Pulmonary artery endothelial cell (primary cell): ENCODE data around the gene MYMX. TPM values are rescaled to one million over a fixed set of nuclear protein-coding genes. Genes with fewer than 3 reads are reported as not detected.

Experiments used
- DNase-seq: peaks from one replicate; pipeline ENCODE4 v3.0.0-alpha.2; 2011; ENCODE audit warnings: low read depth, low spot score
- total RNA-seq: library from RNA; depleted of rRNA; stranded (reverse); fragments of >200 nt; gene quantifications from 2 replicates; pipeline ENCODE4 v1.2.3, GENCODE V29; 2014

MYMX gene
- total RNA-seq, 1 donor from 2014 or later, result 0.13 TPM

DNA sequence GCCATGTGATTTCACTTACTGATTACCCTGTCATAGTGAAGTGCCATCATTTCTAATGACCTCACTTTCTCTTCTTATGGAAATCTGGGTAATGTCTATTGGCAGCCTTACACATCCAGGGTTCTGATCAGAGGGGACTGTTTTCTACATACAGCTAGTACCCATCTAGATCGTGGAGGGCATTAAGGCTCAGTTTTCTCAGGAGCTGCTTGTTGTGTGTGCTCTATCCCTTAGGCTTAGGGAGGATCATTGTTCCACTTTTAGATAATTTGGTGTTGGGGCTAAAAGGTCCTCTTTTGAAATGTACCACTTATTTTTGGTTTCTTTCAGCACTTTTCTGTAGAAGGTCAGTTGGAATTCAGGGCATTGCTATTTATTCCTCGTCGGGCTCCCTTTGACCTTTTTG, 34.0 kb downstream of the MYMX start:
- DNase-seq, result no peak

DNA sequence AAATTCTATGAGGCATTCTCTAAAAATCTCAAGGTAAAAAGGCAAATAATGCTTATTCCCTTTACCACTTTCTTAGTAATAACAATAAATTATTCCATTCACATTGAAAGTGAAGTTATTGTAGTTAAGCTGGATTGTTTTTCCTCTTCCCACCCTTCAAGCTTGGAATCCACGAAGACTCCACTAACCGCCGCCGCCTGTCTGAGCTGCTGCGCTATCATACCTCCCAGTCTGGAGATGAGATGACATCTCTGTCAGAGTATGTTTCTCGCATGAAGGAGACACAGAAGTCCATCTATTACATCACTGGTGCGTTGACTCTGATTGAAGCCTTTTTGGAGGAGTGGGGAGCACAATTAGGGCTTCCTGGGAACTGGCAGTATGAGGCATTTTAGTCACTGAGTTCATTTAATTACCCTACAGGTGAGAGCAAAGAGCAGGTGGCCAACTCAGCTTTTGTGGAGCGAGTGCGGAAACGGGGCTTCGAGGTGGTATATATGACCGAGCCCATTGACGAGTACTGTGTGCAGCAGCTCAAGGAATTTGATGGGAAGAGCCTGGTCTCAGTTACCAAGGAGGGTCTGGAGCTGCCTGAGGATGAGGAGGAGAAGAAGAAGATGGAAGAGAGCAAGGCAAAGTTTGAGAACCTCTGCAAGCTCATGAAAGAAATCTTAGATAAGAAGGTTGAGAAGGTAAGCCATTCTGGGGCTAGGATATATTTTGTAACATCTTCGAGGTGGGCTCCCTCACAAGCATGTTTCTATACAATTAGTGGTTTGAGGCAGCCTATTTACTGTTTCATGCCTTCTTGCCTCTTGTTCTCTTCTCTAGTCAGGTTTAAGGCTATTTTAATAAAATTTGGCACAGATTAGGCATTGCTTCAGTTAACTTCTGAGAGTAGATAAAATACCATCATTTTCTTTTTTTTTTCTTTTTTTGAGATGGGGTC, 35.1 kb downstream of the MYMX start:
- DNase-seq, result no peak

DNA sequence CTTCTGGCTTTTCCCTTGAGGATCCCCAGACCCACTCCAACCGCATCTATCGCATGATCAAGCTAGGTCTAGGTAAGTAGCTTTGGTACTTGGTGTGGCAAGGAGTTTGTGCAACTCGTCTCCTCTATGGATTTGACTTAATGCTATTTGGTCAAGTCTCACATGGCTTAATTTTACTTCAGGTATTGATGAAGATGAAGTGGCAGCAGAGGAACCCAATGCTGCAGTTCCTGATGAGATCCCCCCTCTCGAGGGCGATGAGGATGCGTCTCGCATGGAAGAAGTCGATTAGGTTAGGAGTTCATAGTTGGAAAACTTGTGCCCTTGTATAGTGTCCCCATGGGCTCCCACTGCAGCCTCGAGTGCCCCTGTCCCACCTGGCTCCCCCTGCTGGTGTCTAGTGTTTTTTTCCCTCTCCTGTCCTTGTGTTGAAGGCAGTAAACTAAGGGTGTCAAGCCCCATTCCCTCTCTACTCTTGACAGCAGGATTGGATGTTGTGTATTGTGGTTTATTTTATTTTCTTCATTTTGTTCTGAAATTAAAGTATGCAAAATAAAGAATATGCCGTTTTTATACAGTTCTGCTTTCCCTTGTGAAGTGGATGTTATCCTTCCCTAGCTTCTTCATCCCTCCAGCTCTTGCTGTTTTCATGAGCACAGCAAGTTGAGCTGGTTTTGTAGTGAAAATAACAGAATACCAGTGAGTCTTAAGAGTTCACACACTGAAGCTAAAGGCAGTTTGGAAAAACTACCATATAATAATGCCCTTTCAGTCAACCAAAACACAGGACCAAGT, 36.8 kb downstream of the MYMX start:
- no peak for DNase-seq

DNA sequence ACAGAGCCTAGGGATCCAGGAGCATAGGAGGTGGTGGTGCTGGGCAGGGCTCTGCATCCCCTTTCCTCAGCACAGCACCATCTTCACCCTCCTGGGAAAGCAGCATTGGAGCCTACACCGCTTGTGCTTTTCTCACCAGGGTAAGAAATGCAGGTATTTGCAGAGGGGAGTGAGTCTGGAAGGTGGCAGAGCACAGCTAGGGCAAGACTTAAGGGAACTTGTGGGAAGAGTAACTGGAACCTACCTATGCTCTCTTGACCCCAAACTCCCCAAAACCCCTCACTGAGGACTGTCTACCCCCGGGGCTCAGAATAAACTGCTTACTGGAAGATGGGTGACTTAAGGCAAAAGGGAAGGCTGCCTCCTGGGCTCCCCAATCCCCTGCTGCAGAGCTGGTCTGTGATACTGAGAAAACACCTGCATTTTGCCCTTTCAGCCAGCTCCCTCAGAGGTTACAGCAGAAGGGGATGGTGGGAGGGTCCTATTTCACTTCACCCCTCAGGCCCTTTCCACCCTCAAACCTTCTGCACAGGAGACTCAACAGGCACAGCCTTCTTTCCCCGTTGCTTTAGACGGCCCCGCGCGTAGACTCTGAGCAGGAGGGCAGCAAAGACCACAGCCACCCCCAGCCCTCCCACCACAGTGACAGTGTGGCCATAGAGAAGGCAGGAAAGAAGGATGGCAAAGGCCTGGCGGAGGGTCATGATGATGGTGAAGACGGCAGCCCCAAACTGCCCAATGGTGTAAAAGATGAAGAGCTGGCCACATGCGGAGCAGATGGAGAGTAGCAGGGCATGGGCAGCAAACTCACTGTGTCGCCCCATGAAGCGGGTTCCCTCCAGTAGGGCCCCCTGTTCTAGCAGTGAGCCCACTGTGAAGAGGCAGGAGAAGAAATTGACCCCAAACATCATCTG, 37.7 kb downstream of the MYMX start:
- no peak for DNase-seq

DNA sequence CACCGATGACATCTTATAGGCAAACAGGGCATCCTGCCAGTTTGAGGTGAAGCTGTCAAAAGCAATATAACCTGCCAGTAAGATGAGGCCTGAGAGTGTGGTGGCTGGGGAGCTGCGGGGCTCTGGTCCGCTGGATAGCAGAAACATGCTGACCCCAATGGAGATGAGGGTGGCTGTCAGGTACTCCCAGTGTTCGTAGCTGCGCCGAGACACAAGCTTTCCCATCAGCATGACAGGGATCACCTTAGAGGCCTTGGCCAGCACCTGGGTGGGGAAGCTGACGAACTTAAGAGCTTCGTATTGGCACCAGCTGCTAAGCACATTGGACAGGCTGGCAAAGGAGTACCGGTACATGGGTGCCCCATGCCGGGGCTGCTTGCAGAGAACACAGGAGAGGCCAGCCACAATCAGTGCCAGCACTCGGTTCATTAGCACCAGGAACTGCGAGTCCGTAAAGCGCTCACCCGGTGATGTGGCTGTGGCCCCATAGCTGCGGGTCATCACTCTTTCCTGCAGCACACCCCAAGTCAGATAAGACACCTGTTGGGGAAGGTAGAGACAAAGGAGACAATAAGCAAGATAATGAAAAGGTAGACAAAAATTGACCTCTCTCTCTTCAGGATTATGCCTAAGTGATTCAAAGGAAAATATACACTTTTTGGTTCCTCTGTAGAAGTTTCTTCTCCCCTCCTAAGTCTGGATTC, 38.5 kb downstream of the MYMX start:
- DNase-seq, result no peak

DNA sequence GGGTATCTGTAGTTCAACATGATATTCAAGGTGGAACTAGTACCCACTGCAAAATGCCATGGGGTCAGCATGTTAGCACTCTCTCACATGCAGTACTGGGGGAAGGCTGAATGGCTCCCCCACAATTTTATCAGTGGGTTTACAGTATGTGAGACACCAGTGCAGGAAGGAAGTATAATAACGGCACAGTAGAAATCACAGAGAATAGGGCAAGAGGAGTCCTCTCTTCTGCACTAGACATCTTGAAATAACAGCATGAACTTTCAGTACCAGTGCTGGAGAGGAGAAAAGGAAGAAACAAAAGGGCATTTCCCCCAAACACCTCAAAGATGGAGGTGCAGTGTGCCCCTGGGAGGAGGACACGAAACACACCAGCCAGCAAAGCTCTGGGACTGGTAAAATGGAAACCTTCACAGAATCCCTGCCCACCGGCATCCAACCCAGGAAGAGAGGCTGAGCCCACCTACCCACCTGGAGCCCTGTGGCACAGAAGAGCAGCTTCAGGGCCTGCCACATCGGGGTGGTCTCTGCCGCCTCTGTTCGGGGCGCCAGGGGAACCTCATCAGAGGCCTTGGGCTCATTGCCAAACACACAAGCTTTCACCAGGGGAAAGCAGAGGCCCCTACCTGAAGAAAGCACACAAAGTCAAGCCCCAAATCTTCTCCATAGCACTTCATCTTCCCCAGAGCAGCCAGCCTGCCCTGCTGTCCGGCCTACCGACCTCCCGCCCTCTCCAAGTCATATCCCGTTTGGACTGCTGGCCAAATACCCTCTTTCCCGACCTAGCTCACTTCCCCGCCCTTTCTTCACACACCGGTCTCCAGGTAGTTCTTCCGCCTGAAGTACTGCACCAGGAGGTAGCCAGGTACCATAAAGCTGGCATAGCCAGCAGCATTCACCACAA, 39.4 kb downstream of the MYMX start:
- no peak for DNase-seq

DNA sequence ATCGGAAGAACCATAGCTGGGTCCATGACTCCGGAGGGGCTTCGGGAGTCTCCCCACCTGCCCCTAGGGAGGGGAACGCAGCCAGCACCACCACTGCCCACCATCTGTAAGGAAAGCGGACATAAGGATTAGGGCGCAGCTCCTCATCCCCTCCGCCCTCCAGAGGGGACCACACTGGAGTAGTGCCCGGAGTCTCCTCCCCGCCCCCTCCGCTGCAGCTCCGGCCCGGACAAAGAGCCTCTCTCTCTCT, 40.0 kb downstream of the MYMX start:
- no peak for DNase-seq

DNA sequence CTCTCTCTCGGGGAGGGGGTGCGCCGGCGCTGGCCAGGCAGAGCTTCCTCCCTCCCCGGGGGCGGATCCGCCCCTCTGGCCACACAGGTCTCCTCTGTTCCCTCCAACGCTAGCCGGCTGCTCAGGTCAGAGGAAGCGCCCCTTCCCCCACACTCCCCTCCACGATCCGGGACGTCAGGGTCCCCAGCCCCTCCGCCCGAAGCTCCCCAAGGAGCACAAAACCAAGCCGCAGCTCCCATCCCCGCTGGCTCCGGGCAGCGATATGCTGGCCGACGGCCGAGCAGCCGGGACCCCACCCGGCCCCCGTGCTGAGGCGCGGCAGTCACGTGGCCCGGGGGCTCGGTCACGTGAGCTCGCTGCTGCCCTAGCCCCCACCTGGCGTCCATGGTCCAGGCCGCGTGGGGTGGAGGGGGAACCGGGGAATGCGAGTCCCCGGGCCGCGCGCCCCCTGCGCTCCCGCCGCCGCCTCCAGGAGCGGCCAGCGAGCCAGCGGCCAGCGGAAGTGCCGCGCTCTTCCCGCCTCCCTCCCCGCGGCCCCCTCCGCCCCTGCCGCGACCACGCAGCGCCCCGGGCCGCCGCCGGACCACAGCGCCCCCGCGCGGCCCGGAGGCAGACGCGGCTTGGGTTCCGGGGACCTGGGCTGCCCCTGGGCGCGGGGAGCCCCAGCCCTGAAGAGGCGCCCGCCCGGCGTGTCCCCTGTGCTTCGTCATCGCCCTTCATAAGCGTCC, 40.5 kb downstream of the MYMX start, which contains the start of gene SLC35B2:
TSS of gene SLC35B2 (minus strand) at position 504 of the 728 bp plus-strand sequence. CDS start at position 386, 118 bp downstream.
- DNase-seq, result no peak

DNA sequence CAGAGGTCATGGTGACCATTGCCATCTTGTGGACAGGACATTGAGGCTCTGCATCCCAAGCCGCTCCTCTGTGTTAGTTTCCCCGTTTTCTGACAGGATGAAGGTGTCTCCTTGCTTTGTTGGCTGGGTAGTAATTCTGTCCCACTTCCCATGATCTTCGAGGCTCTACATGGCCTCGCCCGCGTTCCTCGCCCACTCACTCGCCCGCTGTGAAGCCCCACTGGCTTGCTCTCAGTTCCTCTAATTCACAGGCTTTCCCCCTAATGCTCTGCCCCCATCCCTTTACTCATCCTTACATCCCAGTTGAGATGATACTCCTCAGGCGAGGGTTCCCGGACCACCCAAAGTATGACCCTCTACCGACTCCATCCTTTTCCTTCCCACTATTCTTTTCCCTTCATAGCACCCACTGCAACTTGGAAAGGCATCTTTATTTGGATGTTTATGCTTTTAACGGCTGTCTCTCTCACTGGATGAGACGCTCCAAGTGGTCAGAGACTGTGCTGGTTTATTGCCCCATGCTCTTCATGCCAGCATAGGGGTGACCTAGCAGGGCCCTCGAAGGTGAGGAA, 41.1 kb downstream of the MYMX start:
- DNase-seq, result no peak

DNA sequence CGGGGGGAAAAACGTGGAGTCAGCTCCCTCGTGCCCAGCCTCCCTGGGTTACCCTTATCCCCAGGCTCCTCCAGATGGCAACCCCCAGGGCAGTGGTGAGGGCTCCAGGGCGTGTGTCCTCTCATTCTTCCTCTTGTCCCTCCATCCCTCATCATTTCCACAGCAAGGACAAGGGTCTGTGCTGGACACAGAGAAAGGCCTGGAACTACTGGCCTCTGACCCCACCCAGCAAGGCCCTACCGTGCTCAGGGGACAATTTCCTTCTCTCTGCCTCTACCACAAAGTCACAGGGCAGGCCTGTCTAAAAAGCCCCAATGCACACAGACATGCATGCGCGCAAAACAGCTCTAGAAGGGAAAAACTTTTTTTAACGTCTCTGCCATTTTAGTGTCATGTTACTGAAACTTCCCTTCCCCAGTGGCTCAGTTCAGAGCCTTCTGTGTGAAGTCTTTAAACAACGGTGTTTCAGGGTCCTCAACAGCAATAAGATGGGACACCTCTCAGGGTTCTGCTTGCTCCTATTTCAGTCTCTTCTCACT, 41.7 kb downstream of the MYMX start:
- DNase-seq, result no peak

DNA sequence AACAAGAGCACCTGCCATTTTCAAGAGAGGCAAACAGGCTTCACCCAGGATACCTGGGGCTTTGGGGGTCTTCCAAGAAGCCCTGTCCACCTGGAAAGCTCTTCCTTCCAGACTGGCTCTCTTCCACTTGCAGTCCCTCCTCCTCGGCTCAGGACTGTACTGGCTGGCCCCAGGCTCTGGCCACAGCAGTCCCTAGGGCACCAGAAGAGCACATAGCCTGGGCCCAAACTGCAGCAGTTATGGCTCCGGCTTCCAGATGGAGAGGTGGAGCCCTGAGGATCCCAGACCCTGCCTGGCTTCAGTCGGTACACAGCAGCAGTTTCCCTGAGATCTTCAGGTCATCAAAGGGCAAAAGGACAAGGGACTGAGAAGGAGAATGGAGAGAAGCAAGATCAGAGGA, 42.2 kb downstream of the MYMX start:
- DNase-seq, result no peak

DNA sequence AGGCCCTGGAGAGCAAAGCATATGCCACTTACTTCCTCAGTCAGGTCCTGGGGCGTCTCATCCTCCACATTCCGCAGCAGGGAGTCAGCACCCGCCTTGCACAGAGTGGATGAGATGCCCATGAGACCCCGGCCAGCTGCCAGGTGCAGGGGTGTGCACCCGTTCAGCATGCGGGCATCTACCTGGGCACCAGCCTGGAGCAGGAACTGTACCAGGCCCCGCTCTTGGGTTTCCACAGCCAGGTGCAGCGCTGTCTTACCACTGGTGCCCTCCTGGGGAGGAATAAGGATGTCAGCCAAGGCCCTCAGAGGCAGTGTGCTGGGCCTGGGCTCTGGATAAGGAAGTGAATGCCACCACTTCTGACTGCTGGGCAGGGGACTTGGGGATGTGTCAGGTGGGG, 43.3 kb downstream of the MYMX start:
- DNase-seq, result no peak

DNA sequence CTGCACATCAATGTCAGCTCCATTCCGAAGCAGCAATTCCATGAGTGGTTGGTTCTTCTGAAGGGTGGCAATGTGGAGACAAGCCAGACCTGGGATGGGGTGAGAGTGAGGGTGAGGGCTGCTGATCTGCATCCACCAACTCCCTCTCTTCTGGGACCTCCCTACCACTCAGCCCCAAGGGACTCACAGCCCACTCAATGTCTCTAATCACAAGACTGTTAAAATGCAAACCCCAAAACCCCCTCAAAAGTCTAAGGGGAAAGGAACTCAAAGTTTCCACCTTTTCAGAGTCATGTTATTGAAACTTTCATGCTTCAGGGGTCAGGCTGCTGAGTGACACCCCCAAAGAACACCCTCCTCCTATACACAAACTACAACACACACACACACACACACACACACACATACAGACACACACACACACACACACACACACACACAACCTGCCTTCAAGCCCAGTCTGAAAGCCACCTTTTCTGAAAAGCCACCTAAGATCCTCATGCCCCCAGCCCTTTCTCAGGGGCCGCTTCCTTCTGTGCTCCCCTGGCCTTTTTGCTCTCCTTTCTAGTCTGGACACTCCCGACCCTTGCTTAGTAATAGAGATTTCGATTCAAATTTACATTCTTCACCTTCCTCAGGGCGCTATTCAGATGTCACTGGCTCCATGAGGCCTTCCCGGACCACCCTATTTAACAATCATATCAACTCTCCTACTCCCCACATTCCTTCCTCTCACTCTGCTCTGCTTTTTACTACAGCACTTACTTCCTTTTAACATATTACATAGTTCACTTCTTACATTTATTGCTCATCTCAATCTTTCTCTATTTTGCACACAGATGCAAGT, 43.9 kb downstream of the MYMX start:
- no peak for DNase-seq

DNA sequence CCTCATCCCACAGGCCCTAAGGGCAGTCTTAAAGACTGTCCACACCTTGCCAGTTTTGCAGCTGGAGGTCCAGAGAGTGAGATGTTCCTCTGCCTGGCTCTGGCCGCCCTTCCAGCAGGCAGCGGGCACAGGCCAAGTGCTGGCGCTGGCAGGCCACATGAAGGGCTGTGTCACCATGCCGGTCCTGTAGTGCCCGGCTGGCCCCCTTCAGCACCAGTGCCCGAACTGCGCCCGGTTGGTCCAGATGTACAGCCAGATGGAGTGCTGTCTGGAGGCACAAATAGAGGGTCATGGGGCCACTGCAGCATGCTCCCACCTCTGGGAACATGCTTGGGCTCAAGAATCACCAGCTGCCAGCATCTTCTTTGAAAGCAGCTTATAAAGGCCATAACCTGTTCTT, 44.9 kb downstream of the MYMX start:
- no peak for DNase-seq

DNA sequence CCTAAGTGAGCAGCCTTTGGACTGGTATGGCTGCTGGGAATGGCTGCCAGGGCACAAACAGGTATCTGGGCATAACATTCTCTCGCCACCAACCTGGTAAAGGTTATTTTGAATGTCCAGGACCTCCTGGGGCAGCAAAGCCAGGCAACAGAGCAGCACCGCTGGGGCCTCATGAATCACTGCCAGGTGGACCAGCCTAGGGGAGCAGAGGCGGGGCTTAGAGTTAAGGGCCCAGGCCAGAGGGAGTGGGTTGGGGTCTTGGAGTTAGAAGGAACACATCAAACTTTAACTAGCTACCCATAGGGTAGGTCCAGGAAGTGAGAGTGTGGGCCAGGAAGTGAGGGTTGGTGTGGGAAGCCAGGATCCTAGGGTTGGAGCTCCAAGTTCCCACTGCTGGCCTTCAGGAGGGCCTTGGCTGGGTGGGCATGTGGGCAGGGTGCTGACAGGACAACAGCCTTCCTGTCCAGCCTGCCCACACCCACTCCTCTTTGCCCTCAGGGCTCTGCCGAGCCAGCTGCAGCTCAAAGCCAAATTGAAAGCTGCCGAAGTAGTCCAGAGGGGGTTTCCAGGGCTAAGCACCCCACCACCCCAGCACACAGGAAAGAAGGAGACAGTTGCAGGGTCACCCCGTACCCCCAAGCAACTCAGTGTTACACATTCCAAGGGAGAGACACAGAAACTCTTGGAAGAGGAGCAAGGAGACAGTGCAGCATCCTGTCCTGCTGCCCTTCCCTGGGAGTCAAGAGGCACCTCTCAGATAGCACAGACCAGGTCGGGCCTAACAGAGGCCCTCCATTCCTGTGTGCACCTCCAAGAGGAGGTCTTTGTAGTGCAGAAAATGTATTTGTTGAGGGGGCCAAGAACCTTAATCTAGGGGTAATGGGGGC, 46.0 kb downstream of the MYMX start:
- no peak for DNase-seq

DNA sequence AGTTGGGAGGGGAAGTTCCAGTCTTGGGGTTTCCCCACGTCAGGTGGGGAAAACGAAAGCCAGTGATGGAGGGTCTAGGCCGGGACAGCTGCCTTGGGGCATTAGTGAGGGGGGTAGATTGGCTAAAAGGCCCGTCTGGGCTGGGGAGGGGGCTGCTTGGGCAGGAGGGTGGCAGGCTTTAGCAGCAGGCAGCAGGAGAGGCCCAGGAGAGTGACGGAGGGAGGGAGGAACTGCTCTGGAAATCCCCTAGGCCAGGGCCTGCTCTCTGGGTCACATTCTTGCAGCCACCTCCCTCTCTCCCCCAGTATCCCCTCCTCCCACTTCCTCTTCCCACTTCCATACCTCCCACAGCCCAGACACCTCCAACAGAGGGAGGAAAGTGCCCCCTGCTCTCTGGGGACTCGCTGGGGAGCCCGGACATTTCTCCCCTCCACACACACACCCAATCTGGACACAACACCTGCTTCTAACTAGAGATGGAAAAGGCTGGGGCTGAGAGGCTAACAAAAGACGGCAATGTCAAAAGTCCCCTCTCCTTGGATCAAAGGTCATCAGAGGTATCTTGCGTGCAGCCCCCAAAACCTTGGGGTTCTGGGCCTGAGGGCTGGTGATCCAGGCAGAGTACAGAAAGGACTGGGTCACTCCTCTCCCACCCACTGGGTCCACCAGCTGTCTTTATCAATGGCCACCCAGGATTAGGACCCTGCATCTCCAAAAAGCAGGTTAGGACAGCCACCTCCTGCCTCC, 46.8 kb downstream of the MYMX start:
- no peak for DNase-seq
